Peyer's patch (tissue), 4 donors: ENCODE results near the gene CLUH.

Experiments
- POLR2A ChIP-seq, 2 donors: fragments of 450-650 bp; IDR thresholded peaks; one replicate each; pipeline ENCODE4 v1.5.1; 2017; ENCODE audit warnings: antibody characterized with exemption in 2 of 2, mild to moderate bottlenecking in 2 of 2, moderate library complexity in 2 of 2
- TF ChIP-seq, protein P1 (sequence below), 6 experiments: fragments of 450-650 bp in 4 of 6; fragments of 200-600 bp in 2 of 6; sonication (generic) in 1 of 6; IDR thresholded peaks; one replicate each; pipeline ENCODE4 v1.5.1; 2017 to 2019; ENCODE audit warnings: antibody characterized with exemption in 6 of 6, mild to moderate bottlenecking in 3 of 6, moderate library complexity in 1 of 6

DNA sequence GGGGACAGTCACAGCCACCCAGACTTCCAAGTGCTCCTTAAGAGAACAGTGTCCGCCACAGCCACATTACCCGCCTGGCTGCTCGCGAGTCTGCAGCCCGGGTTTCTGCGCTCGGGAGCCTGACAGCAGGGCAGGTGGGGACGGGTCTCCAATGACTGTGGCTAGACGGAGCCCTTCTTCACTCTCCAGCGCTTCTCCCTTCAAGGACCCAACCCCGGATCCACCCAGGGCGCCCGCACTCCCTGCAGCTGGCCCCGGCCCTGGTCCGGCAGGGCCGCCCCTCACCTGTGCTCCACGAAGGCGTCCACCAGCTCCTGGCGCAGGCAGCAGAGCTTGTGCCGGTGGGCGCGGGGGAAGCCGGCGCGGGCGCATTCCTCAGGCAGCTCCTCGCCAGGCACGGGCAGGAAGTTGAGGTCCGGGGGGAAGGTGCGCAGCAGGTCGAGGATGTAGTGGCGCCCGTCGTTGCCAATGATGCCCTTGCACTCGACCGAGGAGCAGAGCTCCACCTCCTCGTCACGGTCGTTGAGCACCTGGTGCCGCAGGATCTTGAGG, 13.9 kb downstream of the CLUH start:
- TF ChIP-seq, protein P1, sequence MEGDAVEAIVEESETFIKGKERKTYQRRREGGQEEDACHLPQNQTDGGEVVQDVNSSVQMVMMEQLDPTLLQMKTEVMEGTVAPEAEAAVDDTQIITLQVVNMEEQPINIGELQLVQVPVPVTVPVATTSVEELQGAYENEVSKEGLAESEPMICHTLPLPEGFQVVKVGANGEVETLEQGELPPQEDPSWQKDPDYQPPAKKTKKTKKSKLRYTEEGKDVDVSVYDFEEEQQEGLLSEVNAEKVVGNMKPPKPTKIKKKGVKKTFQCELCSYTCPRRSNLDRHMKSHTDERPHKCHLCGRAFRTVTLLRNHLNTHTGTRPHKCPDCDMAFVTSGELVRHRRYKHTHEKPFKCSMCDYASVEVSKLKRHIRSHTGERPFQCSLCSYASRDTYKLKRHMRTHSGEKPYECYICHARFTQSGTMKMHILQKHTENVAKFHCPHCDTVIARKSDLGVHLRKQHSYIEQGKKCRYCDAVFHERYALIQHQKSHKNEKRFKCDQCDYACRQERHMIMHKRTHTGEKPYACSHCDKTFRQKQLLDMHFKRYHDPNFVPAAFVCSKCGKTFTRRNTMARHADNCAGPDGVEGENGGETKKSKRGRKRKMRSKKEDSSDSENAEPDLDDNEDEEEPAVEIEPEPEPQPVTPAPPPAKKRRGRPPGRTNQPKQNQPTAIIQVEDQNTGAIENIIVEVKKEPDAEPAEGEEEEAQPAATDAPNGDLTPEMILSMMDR (IDR thresholded peaks at IDR 0.05), result no peak
- TF ChIP-seq POLR2A (IDR thresholded peaks at IDR 0.05), result no peak
